SU-DHL-6 (cell line): Measurements from ENCODE around the gene RGS11.

Source experiments
- H2AFZ ChIP-seq: fragments of 200-600 bp; sonication (generic); 2 replicates; pipeline ENCODE4 v1.6.1; 2014; ENCODE audit warnings: low read depth, mild to moderate bottlenecking, moderate library complexity, mixed read lengths, antibody characterized with exemption, low read length; ENCODE audit not compliant: severe bottlenecking
- H3F3A ChIP-seq: fragments of 200-600 bp; shearing (Covaris generic); 2 replicates; pipeline ENCODE4 v1.6.0; 2016; ENCODE audit warnings: antibody characterized with exemption, mild to moderate bottlenecking; ENCODE audit not compliant: insufficient read depth
- H3K27ac ChIP-seq: fragments of 200-600 bp; sonication (generic); 2 replicates; pipeline ENCODE4 v1.5.1; 2016; ENCODE audit warnings: low read depth, mild to moderate bottlenecking, low read length, moderate library complexity, mixed read lengths
- H3K27me3 ChIP-seq: fragments of 200-600 bp; sonication (generic), shearing (Covaris generic); 2 replicates; pipeline ENCODE4 v1.6.0; 2014; ENCODE audit warnings: mild to moderate bottlenecking, low read length
- H3K36me3 ChIP-seq: fragments of 200-600 bp; sonication (generic); 2 replicates; pipeline ENCODE4 v1.6.1; 2014; ENCODE audit warnings: mild to moderate bottlenecking, low read length, mixed read lengths
- H3K4me2 ChIP-seq: fragments of 300-600, 200-600 bp; shearing (Covaris generic), sonication (generic); 2 replicates; pipeline ENCODE4 v1.6.0; 2014; ENCODE audit warnings: low read length, low read depth, mild to moderate bottlenecking; ENCODE audit not compliant: poor library complexity, severe bottlenecking
- H3K4me3 ChIP-seq: fragments of 200-600 bp; sonication (generic); 2 replicates; pipeline ENCODE4 v1.5.1; 2014; ENCODE audit warnings: antibody characterized with exemption, low read length, mild to moderate bottlenecking, mixed read lengths; ENCODE audit not compliant: insufficient read depth, poor library complexity, severe bottlenecking
- H3K79me2 ChIP-seq: fragments of 200-600 bp; sonication (generic); 2 replicates; pipeline ENCODE4 v1.6.1; 2014; ENCODE audit warnings: mild to moderate bottlenecking, low read length, moderate library complexity; ENCODE audit not compliant: insufficient read depth
- H3K9ac ChIP-seq: fragments of 200-600 bp; sonication (generic); 2 replicates; pipeline ENCODE4 v1.7.0; 2014; ENCODE audit warnings: mild to moderate bottlenecking, low read length
- H3K9me2 ChIP-seq: fragments of 200-600 bp; sonication (generic); replicated peaks from 2 replicates; pipeline ENCODE4 v1.6.1; 2014; ENCODE audit warnings: low read length; ENCODE audit not compliant: insufficient read depth
- H3K9me3 ChIP-seq: fragments of 200-600 bp; sonication (generic); 2 replicates; pipeline ENCODE4 v1.6.1; 2014; ENCODE audit warnings: low read length, mixed read lengths; ENCODE audit not compliant: insufficient read depth
- H4K20me1 ChIP-seq: fragments of 200-600 bp; sonication (generic); 2 replicates; pipeline ENCODE4 v1.6.1; 2014; ENCODE audit warnings: low read depth, mild to moderate bottlenecking, antibody characterized with exemption, low read length, moderate library complexity, mixed read lengths
- EZH2phosphoT487 ChIP-seq: fragments of 200-600 bp; sonication (generic), shearing (Covaris generic); conservative IDR thresholded peaks from 2 replicates; pipeline ENCODE4 v1.6.1; 2018; ENCODE audit warnings: mild to moderate bottlenecking, antibody characterized with exemption, low read length, moderate library complexity, mixed read lengths
- TF ChIP-seq, protein P1 (sequence below): fragments of 200-600 bp; sonication (generic); IDR thresholded peaks from one replicate; pipeline ENCODE4 v1.5.1; 2017; ENCODE audit warnings: antibody characterized with exemption, mild to moderate bottlenecking, low read length, moderate library complexity; ENCODE audit not compliant: insufficient read depth, poor library complexity, severe bottlenecking

RGS11 gene

DNA sequence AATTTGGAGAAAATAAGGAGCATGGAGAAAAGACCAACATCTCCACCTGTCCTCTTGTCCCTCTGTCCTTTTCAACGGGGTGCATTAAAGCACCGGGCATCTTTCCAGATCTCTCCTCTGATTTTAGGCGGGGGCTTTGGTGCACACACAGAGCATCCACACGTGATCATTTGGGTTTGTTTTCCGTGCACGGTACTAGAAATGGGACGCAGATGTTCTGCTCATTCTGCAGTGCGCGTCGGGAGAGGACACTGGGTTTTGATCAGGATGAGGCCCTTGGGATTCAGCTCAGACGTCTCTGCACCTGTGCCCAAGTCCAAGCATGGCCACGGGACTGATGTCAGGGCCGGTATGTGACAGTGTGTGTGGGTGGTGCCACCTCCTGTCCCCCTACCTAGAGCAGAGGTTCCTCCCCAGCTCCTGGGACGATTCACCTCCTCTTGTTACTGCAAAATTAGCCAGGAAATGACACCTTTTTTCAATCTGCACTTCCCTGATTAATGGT, 39.1 kb upstream of the RGS11 start:
- H2AFZ ChIP-seq, result no peak overlapping the region
- H3F3A ChIP-seq, result no peaks in the 10 kb centered on the region
- no peaks in the 10 kb centered on the region for H3K9me3 ChIP-seq
- no peak overlapping the region for H3K9ac ChIP-seq
- H3K27me3 ChIP-seq, result no peaks in the 10 kb centered on the region
- H3K36me3 ChIP-seq, result no peaks in the 10 kb centered on the region
- H3K27ac ChIP-seq, result no peak overlapping the region
- H3K9me2 ChIP-seq, result no peaks in the 10 kb centered on the region
- H3K4me2 ChIP-seq, result no peak overlapping the region
- no peak for TF ChIP-seq EZH2phosphoT487
- TF ChIP-seq, protein P1, sequence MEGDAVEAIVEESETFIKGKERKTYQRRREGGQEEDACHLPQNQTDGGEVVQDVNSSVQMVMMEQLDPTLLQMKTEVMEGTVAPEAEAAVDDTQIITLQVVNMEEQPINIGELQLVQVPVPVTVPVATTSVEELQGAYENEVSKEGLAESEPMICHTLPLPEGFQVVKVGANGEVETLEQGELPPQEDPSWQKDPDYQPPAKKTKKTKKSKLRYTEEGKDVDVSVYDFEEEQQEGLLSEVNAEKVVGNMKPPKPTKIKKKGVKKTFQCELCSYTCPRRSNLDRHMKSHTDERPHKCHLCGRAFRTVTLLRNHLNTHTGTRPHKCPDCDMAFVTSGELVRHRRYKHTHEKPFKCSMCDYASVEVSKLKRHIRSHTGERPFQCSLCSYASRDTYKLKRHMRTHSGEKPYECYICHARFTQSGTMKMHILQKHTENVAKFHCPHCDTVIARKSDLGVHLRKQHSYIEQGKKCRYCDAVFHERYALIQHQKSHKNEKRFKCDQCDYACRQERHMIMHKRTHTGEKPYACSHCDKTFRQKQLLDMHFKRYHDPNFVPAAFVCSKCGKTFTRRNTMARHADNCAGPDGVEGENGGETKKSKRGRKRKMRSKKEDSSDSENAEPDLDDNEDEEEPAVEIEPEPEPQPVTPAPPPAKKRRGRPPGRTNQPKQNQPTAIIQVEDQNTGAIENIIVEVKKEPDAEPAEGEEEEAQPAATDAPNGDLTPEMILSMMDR, result no peak
- H3K4me3 ChIP-seq, result no peak overlapping the region
- H4K20me1 ChIP-seq, result no peaks in the 10 kb centered on the region
- no peaks in the 10 kb centered on the region for H3K79me2 ChIP-seq

DNA sequence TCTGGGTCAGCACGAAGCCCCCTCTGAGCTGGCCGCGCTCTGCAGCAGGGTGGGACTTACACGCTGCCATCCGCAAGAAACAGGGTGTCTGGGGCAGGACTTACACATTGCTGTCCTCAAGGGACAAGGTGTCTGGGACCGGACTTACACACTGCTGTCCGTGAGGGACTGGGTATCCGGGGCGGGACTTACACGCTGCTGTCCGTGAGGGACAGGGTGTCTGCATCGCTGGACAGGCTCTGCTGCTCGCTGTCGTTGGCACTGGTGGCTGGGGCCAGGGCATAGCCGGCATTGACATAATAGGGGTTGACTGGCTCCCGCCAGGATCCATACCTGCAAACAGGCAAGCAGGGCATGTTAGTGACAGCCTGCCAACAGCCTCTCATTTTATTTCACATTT, 38.6 kb upstream of the RGS11 start:
- Histone ChIP-seq H3K36me3 (no peaks in the 10 kb centered on the region), H2AFZ (no peak overlapping the region), H3K27ac (no peak overlapping the region), H3K9ac (no peak overlapping the region), H3K27me3 (no peaks in the 10 kb centered on the region), H3K79me2 (no peaks in the 10 kb centered on the region), H3K4me3 (no peak overlapping the region), H3K4me2 (no peak overlapping the region), H3K9me2 (no peaks in the 10 kb centered on the region), H3K9me3 (no peaks in the 10 kb centered on the region), H4K20me1 (no peaks in the 10 kb centered on the region), H3F3A (no peaks in the 10 kb centered on the region)
- no peak for TF ChIP-seq EZH2phosphoT487
- TF ChIP-seq, protein P1, result no peak

DNA sequence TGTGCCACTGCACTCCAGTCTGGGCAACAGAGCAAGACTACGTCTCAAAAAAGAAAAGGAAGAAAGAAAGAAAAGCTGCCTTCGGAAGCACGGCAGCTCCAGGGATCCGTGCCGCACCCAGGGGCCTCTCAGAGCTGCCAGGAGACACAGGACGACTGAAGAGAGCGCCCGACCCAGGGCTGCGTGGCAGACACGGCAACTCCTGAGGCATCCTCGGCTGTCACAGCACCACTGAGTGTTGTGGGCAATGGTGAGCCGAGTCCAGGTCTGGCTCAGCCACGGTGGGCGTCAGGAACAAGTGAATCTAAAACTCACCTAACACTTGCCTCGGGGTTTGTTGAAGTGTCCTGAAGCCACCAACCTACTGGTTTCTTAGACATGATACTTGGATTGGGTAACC, 36.0 kb upstream of the RGS11 start:
- H3K79me2 ChIP-seq, result no peaks in the 10 kb centered on the region
- no peak overlapping the region for H2AFZ ChIP-seq
- H3K9ac ChIP-seq, result no peak overlapping the region
- H3F3A ChIP-seq, result no peaks in the 10 kb centered on the region
- H4K20me1 ChIP-seq, result no peaks in the 10 kb centered on the region
- no peaks in the 10 kb centered on the region for H3K9me2 ChIP-seq
- H3K36me3 ChIP-seq, result no peaks in the 10 kb centered on the region
- no peak overlapping the region for H3K27ac ChIP-seq
- TF ChIP-seq EZH2phosphoT487, result no peak
- H3K27me3 ChIP-seq, result no peaks in the 10 kb centered on the region
- no peak overlapping the region for H3K4me2 ChIP-seq
- no peaks in the 10 kb centered on the region for H3K9me3 ChIP-seq
- no peak overlapping the region for H3K4me3 ChIP-seq

DNA sequence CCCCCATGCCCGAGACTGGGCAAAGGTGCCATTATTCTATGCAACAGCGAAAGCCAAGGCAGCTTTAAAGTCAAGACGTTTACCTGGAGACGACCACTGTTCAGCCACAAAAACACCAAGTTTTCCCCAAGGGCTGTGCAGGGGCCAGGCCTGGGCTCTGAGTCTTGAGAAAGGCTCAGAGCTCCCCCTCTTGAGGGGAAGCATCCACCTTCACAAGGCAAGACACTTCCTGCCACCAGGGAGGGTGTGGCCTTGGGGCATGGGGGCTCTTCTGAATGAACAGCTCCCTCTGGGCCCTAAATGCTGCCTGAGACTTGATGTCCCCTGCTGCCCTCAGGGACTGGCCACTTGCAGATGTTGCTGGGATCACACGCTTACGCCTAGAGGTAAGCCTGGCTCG, 33.7 kb upstream of the RGS11 start:
- Histone ChIP-seq H2AFZ (no peak overlapping the region), H3K4me3 (no peak overlapping the region), H3K9me3 (no peaks in the 10 kb centered on the region), H3K9ac (no peak overlapping the region), H3K36me3 (no peaks in the 10 kb centered on the region), H3K9me2 (no peaks in the 10 kb centered on the region), H4K20me1 (no peaks in the 10 kb centered on the region), H3K27ac (no peak overlapping the region), H3K27me3 (no peaks in the 10 kb centered on the region), H3K79me2 (no peaks in the 10 kb centered on the region), H3F3A (no peaks in the 10 kb centered on the region), H3K4me2 (no peak overlapping the region)
- TF ChIP-seq, protein P1, result no peak
- TF ChIP-seq EZH2phosphoT487, result no peak
